ENCODE data around the gene AP2B1. TPM values are rescaled to one million over a fixed set of nuclear protein-coding genes. Genes with fewer than 3 reads are reported as not detected.

Gene AP2B1
- polyA plus RNA-seq, 1 of the 3 experiments (the other 2 are of a cell fraction) = 97.8 TPM

DNA sequence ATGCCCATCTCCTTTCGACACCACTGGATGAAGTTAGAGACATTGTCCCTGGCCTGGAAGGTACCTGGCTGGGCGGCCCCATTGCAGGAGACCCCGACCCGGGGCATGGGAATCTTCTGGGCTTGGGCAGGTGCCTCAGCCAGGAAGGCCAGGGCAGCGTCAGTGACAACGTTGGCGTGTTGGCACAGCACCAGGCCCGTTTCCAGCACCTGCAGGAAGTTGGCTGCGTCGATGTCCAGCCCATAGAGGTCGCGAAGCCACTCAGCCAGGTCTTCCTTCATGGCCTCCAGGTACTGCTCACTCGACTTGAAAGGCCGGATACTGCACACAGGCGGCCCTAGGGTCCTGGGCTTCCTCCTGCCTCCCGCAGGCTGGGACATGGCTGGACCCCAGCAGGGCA is 165.3 kb downstream of the AP2B1 start:
- Histone ChIP-seq H3F3A (replicated peaks; ENCODE audit: insufficient read depth) (no peaks in the 10 kb centered on the region), H3K4me2 (no peak overlapping the region), H4K20me1 (ENCODE audit: insufficient read depth) (no peaks in the 10 kb centered on the region), H3K9me2 (no peaks in the 10 kb centered on the region), H3K9me3 (no peaks in the 10 kb centered on the region), H3K27me3 (ENCODE audit: insufficient read depth) (peaks cover 11% of the 10 kb centered on the region), H3K4me1 (ENCODE audit: control insufficient read depth in 1 of 2, insufficient read depth in 2 of 2, low read depth in 1 of 2, low read length in 1 of 2) (peaks cover 0 to 21% of the 10 kb centered on the region in 2 experiments; a peak in 1 of 4 replicates), H3K9ac (no peak overlapping the region), H3K4me3 (ENCODE audit: low read depth in 2 of 2, low read length in 1 of 2) (no peak overlapping the region), H3K36me3 (replicated peaks in 1 of 2; ENCODE audit: control insufficient read depth in 1 of 2, insufficient read depth in 2 of 2, low read length in 1 of 2) (no peaks in the 10 kb centered on the region), H3K27ac (ENCODE audit: low read depth in 2 of 2, low read length in 1 of 2) (no peak overlapping the region), H3K79me2 (ENCODE audit: insufficient read depth) (no peaks in the 10 kb centered on the region), H2AFZ (ENCODE audit: low read depth) (no peak overlapping the region)
- POLR2A ChIA-PET = no interaction called here
- CTCF ChIA-PET = interaction anchor here (1.0 to 10.4 kb wide), 3 partner anchors 8 to 145 kb away, joined by 3 to 168 read pairs (median 6); partner anchors contain the start of gene C17orf50
- DNase-seq = no peak
- 51% methylated on average over 8 of the region's 16 CpGs for WGBS (ENCODE audit: low lambda C conversion rate)
- no peak for TF ChIP-seq YY1 (IDR thresholded peaks at IDR 0.05; ENCODE audit: low read depth)
- no peak for TF ChIP-seq GATA2 (CRISPR knock-in tag; IDR thresholded peaks at IDR 0.05)
- no peak for TF ChIP-seq RFX5 (IDR thresholded peaks at IDR 0.05; ENCODE audit: low read length)
- TF ChIP-seq, protein P1, sequence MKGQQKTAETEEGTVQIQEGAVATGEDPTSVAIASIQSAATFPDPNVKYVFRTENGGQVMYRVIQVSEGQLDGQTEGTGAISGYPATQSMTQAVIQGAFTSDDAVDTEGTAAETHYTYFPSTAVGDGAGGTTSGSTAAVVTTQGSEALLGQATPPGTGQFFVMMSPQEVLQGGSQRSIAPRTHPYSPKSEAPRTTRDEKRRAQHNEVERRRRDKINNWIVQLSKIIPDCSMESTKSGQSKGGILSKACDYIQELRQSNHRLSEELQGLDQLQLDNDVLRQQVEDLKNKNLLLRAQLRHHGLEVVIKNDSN (IDR thresholded peaks at IDR 0.05; ENCODE audit: borderline replicate concordance, low read depth) = no peak
- no peak for TF ChIP-seq RXRA (IDR thresholded peaks at IDR 0.05; ENCODE audit: borderline replicate concordance, low read depth)
- TF ChIP-seq, protein P2, sequence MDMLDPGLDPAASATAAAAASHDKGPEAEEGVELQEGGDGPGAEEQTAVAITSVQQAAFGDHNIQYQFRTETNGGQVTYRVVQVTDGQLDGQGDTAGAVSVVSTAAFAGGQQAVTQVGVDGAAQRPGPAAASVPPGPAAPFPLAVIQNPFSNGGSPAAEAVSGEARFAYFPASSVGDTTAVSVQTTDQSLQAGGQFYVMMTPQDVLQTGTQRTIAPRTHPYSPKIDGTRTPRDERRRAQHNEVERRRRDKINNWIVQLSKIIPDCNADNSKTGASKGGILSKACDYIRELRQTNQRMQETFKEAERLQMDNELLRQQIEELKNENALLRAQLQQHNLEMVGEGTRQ (IDR thresholded peaks at IDR 0.05; ENCODE audit: borderline replicate concordance, low read depth, low read length) = no peak
- TF ChIP-seq, protein P3, sequence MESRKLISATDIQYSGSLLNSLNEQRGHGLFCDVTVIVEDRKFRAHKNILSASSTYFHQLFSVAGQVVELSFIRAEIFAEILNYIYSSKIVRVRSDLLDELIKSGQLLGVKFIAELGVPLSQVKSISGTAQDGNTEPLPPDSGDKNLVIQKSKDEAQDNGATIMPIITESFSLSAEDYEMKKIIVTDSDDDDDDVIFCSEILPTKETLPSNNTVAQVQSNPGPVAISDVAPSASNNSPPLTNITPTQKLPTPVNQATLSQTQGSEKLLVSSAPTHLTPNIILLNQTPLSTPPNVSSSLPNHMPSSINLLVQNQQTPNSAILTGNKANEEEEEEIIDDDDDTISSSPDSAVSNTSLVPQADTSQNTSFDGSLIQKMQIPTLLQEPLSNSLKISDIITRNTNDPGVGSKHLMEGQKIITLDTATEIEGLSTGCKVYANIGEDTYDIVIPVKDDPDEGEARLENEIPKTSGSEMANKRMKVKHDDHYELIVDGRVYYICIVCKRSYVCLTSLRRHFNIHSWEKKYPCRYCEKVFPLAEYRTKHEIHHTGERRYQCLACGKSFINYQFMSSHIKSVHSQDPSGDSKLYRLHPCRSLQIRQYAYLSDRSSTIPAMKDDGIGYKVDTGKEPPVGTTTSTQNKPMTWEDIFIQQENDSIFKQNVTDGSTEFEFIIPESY (IDR thresholded peaks at IDR 0.05; ENCODE audit: borderline replicate concordance, low read depth) = no peak
- TF ChIP-seq, protein P4, sequence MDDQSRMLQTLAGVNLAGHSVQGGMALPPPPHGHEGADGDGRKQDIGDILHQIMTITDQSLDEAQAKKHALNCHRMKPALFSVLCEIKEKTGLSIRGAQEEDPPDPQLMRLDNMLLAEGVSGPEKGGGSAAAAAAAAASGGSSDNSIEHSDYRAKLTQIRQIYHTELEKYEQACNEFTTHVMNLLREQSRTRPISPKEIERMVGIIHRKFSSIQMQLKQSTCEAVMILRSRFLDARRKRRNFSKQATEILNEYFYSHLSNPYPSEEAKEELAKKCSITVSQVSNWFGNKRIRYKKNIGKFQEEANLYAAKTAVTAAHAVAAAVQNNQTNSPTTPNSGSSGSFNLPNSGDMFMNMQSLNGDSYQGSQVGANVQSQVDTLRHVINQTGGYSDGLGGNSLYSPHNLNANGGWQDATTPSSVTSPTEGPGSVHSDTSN (IDR thresholded peaks at IDR 0.05) = no peak
- TF ChIP-seq MEF2A (IDR thresholded peaks at IDR 0.05; ENCODE audit: borderline replicate concordance, low read depth) = no peak
- TF ChIP-seq NRF1 (IDR thresholded peaks at IDR 0.05; ENCODE audit: low read depth, low read length) = no peak
- TF ChIP-seq, protein P5, sequence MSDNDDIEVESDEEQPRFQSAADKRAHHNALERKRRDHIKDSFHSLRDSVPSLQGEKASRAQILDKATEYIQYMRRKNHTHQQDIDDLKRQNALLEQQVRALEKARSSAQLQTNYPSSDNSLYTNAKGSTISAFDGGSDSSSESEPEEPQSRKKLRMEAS (IDR thresholded peaks at IDR 0.05; ENCODE audit: low read depth) = no peak
- TF ChIP-seq GABPA (IDR thresholded peaks at IDR 0.05; ENCODE audit: low read depth) = no peak
- no peak for TF ChIP-seq TCF12 (IDR thresholded peaks at IDR 0.05)
- TF ChIP-seq, protein P6, sequence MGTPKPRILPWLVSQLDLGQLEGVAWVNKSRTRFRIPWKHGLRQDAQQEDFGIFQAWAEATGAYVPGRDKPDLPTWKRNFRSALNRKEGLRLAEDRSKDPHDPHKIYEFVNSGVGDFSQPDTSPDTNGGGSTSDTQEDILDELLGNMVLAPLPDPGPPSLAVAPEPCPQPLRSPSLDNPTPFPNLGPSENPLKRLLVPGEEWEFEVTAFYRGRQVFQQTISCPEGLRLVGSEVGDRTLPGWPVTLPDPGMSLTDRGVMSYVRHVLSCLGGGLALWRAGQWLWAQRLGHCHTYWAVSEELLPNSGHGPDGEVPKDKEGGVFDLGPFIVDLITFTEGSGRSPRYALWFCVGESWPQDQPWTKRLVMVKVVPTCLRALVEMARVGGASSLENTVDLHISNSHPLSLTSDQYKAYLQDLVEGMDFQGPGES (IDR thresholded peaks at IDR 0.05; ENCODE audit: low read depth, low read length) = no peak
- TF ChIP-seq RAD21 (IDR thresholded peaks at IDR 0.05; ENCODE audit: low read length) = no peak
- TF ChIP-seq POLR2AphosphoS5 (IDR thresholded peaks at IDR 0.05; ENCODE audit: low read depth, low read length) = no peak
- no peak for TF ChIP-seq SMC3 (IDR thresholded peaks at IDR 0.05; ENCODE audit: low read depth, low read length)
- TF ChIP-seq, protein P7, sequence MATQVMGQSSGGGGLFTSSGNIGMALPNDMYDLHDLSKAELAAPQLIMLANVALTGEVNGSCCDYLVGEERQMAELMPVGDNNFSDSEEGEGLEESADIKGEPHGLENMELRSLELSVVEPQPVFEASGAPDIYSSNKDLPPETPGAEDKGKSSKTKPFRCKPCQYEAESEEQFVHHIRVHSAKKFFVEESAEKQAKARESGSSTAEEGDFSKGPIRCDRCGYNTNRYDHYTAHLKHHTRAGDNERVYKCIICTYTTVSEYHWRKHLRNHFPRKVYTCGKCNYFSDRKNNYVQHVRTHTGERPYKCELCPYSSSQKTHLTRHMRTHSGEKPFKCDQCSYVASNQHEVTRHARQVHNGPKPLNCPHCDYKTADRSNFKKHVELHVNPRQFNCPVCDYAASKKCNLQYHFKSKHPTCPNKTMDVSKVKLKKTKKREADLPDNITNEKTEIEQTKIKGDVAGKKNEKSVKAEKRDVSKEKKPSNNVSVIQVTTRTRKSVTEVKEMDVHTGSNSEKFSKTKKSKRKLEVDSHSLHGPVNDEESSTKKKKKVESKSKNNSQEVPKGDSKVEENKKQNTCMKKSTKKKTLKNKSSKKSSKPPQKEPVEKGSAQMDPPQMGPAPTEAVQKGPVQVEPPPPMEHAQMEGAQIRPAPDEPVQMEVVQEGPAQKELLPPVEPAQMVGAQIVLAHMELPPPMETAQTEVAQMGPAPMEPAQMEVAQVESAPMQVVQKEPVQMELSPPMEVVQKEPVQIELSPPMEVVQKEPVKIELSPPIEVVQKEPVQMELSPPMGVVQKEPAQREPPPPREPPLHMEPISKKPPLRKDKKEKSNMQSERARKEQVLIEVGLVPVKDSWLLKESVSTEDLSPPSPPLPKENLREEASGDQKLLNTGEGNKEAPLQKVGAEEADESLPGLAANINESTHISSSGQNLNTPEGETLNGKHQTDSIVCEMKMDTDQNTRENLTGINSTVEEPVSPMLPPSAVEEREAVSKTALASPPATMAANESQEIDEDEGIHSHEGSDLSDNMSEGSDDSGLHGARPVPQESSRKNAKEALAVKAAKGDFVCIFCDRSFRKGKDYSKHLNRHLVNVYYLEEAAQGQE (IDR thresholded peaks at IDR 0.05; ENCODE audit: low read depth, low read length) = no peak
- TF ChIP-seq, protein P8, sequence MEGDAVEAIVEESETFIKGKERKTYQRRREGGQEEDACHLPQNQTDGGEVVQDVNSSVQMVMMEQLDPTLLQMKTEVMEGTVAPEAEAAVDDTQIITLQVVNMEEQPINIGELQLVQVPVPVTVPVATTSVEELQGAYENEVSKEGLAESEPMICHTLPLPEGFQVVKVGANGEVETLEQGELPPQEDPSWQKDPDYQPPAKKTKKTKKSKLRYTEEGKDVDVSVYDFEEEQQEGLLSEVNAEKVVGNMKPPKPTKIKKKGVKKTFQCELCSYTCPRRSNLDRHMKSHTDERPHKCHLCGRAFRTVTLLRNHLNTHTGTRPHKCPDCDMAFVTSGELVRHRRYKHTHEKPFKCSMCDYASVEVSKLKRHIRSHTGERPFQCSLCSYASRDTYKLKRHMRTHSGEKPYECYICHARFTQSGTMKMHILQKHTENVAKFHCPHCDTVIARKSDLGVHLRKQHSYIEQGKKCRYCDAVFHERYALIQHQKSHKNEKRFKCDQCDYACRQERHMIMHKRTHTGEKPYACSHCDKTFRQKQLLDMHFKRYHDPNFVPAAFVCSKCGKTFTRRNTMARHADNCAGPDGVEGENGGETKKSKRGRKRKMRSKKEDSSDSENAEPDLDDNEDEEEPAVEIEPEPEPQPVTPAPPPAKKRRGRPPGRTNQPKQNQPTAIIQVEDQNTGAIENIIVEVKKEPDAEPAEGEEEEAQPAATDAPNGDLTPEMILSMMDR (IDR thresholded peaks at IDR 0.05) = no peak
- TF ChIP-seq FOXJ3 (CRISPR knock-in tag; IDR thresholded peaks at IDR 0.05) = no peak
